Activated naive CD8-positive, alpha-beta T cell (primary cell): ENCODE data around the gene DTNB.

Experiments used
- H3K27ac Mint-ChIP-seq: one replicate; pipeline ENCODE4 v1.8.0; 2021; ENCODE audit warnings: mixed read lengths
- H3K27me3 Mint-ChIP-seq: one replicate; pipeline ENCODE4 v1.8.0; 2021; ENCODE audit warnings: mixed read lengths
- H3K36me3 Mint-ChIP-seq: one replicate; pipeline ENCODE4 v1.8.0; 2021; ENCODE audit warnings: mixed read lengths
- H3K4me1 Mint-ChIP-seq: one replicate; pipeline ENCODE4 v1.8.0; 2021; ENCODE audit warnings: low read depth, mixed read lengths
- H3K4me3 Mint-ChIP-seq: one replicate; pipeline ENCODE4 v1.8.0; 2021; ENCODE audit warnings: mild to moderate bottlenecking, mixed read lengths
- H3K9me3 Mint-ChIP-seq: one replicate; pipeline ENCODE4 v1.8.0; 2021; ENCODE audit warnings: low read depth, mixed read lengths

DTNB gene

GRCh38 chr2:25697559-25698341 is 24.4 kb upstream of the DTNB start:
- H3K36me3 Mint-ChIP-seq = no peaks in the 10 kb centered on the region
- peaks cover 2% of the 10 kb centered on the region for H3K4me1 Mint-ChIP-seq

DNA sequence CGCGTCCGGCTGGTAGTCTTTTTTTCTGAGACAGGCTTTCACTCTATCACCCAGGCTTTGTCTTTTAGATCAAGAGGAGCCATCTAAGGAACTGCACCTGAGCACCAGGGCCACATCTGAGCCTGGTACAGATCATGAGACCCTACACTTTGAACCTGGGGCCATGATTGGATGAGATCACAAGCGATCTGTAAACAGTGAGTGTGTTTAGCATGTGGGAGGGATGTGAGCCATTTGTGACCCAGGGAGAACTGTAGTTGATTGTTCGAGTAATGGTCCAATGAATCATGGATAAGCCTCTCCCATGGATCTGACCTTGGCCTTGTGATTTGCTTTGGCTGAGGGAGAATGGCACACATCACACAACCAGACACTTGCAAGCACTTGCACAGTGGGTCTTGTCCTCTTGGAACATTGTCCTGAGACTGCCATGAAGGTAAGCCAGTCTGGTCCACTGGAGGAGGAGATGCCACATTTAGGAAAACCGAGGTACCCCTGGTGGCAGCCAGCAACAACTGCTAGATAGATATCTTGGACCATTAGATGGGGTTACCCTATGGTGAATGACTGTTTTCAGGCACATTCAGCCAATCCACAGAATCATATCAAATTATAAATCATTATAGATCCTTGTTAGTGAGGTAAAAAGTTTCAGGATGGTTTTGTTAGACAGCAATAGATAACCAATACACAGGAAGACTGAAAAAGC is 19.5 kb upstream of the DTNB start:
- Mint-ChIP-seq H3K27me3 (no peaks in the 10 kb centered on the region), H3K4me1 (no peaks in the 10 kb centered on the region), H3K36me3 (no peaks in the 10 kb centered on the region), H3K27ac (no peak overlapping the region), H3K4me3 (no peak overlapping the region), H3K9me3 (no peaks in the 10 kb centered on the region)

More at GRCh38 chr2:25697559-25698341, 24.4 kb upstream of the DTNB start:
- no peaks in the 10 kb centered on the region for H3K9me3 Mint-ChIP-seq
- no peak overlapping the region for H3K27ac Mint-ChIP-seq
- H3K4me3 Mint-ChIP-seq = no peak overlapping the region
- no peaks in the 10 kb centered on the region for H3K27me3 Mint-ChIP-seq

GRCh38 chr2:25692143-25692542 is 18.8 kb upstream of the DTNB start:
- no peak overlapping the region for H3K27ac Mint-ChIP-seq
- no peaks in the 10 kb centered on the region for H3K36me3 Mint-ChIP-seq
- H3K4me1 Mint-ChIP-seq = no peaks in the 10 kb centered on the region
- H3K27me3 Mint-ChIP-seq = no peaks in the 10 kb centered on the region
- H3K4me3 Mint-ChIP-seq = no peak overlapping the region
- no peaks in the 10 kb centered on the region for H3K9me3 Mint-ChIP-seq

GRCh38 chr2:25690058-25690457 is 16.7 kb upstream of the DTNB start:
- Mint-ChIP-seq H3K27ac (no peak overlapping the region), H3K4me3 (no peak overlapping the region), H3K36me3 (no peaks in the 10 kb centered on the region), H3K4me1 (no peaks in the 10 kb centered on the region), H3K9me3 (no peaks in the 10 kb centered on the region), H3K27me3 (no peaks in the 10 kb centered on the region)

DNA sequence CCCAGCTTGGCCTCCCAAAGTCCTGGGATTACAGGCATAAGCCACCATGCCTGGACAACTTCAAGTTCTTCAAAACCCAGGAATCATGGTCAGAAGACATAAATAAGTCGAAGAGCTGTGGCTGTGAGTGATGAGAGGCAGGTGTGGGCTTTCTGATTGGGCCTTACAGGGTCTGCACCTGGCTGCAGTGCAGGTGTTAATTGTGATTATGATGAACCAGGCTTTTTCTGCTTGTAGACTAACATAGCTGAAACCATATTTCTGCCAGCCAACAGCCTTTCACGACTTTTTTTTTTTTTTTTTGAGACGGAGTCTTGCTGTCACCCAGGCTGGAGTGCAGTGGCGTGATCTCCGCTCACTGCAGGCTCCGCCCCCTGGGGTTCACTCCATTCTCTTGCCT is 14.9 kb upstream of the DTNB start:
- Mint-ChIP-seq H3K9me3 (no peaks in the 10 kb centered on the region), H3K36me3 (no peaks in the 10 kb centered on the region), H3K27me3 (no peaks in the 10 kb centered on the region), H3K4me1 (no peaks in the 10 kb centered on the region), H3K27ac (no peak overlapping the region), H3K4me3 (no peak overlapping the region)

GRCh38 chr2:25685741-25686140 is 12.4 kb upstream of the DTNB start:
- Mint-ChIP-seq H3K27me3 (no peaks in the 10 kb centered on the region), H3K36me3 (no peaks in the 10 kb centered on the region), H3K4me1 (no peaks in the 10 kb centered on the region), H3K27ac (no peak overlapping the region), H3K9me3 (no peaks in the 10 kb centered on the region), H3K4me3 (no peak overlapping the region)

DNA sequence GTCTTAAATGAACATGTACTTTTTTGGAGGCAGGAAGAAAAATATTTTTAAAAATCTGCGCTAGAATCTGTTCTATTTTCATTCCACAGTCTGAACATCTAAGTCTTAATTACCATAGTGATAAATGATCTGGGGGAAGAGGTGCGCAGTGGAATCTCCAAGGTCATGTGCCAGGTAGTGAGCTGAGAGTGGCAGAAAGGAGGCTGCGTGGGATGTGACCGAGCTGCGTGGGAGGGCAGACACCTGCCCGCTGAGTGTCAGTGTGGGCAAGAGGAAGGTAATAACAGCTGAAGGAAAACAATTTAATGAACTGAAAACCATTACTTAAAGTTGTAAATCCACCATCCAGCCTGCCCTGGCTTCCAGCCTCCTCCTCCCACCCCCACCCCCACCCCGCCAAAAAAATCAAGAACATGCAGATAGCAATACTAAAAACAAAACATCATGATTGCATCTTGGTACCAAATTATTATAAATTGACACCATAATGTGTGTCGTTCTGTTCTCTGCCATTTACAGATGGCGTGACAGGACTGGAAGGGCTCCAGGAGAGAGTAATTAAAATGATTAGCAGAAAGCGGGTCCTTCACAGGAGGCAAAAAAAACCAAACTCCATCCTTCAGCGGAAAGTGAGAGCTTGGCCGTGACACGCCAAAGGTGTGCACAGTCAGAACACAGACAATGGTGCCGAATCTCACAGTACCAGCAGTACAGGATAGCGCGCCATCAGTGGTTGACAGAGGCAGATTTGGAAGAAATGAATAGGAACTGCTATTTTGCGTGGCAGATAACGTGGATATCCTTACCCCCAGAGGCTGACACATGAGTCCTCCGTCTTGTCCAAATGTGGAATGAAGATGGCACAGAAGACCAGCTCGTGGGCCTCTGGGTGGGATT is 11.4 kb upstream of the DTNB start:
- H3K27me3 Mint-ChIP-seq = no peaks in the 10 kb centered on the region
- no peaks in the 10 kb centered on the region for H3K9me3 Mint-ChIP-seq
- H3K27ac Mint-ChIP-seq = no peak overlapping the region
- H3K4me1 Mint-ChIP-seq = no peaks in the 10 kb centered on the region
- no peaks in the 10 kb centered on the region for H3K36me3 Mint-ChIP-seq
- no peak overlapping the region for H3K4me3 Mint-ChIP-seq

GRCh38 chr2:25682082-25682481 is 8.7 kb upstream of the DTNB start:
- no peak overlapping the region for H3K27ac Mint-ChIP-seq
- H3K4me3 Mint-ChIP-seq = no peak overlapping the region
- H3K4me1 Mint-ChIP-seq = no peaks in the 10 kb centered on the region
- H3K9me3 Mint-ChIP-seq = no peaks in the 10 kb centered on the region
- no peaks in the 10 kb centered on the region for H3K27me3 Mint-ChIP-seq
- H3K36me3 Mint-ChIP-seq = no peaks in the 10 kb centered on the region

DNA sequence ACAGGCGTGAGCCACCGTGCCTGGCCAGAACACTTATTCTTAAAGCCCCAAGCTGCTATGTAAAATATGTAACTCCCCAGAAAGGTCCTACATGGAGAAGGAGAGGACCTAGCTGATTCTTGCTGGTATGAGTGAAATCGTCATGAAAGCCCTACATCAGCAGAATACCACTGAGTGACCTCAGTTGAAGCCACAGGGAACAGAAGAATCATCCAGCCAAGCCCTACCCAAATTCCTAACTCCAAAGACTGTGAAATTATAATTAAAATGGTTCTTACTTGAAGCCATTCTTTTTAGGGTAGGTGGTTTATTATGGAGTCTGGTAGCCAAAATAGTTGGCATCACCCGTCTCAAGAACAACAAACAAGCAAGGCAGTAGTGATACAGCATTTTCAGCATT is 4.5 kb upstream of the DTNB start:
- Mint-ChIP-seq H3K9me3 (no peaks in the 10 kb centered on the region), H3K27ac (no peak overlapping the region), H3K4me3 (no peak overlapping the region), H3K36me3 (no peaks in the 10 kb centered on the region), H3K27me3 (no peaks in the 10 kb centered on the region), H3K4me1 (peaks cover 5% of the 10 kb centered on the region)

DNA sequence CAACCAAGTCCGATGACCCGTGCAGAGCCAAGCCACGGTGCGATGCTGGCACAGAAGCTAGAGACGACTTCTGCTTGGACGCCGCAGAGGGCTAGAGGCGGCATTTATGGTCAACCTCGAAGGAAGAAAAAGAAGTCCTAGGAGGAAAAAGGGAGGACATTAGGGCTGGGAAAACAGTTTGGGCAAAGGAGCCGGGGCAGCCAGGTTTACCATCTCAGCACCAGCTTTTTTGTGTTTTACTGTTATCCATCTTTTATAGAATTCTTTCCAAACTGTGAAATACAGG is 643 bp upstream of the DTNB start:
- H3K27ac Mint-ChIP-seq = peak overlapping the region; percentile 50
- H3K27me3 Mint-ChIP-seq = no peaks in the 10 kb centered on the region
- peak overlapping the region; percentile 82 for H3K4me3 Mint-ChIP-seq
- no peaks in the 10 kb centered on the region for H3K36me3 Mint-ChIP-seq
- peaks cover 23% of the 10 kb centered on the region for H3K4me1 Mint-ChIP-seq
- H3K9me3 Mint-ChIP-seq = no peaks in the 10 kb centered on the region

GRCh38 chr2:25672494-25673299 is 680 bp downstream of the DTNB start:
- peak overlapping the region; percentile 76 for H3K27ac Mint-ChIP-seq
- no peaks in the 10 kb centered on the region for H3K27me3 Mint-ChIP-seq
- no peaks in the 10 kb centered on the region for H3K36me3 Mint-ChIP-seq
- H3K9me3 Mint-ChIP-seq = no peaks in the 10 kb centered on the region
- H3K4me1 Mint-ChIP-seq = peaks cover 26% of the 10 kb centered on the region
- peak overlapping the region; percentile 86 for H3K4me3 Mint-ChIP-seq

DNA sequence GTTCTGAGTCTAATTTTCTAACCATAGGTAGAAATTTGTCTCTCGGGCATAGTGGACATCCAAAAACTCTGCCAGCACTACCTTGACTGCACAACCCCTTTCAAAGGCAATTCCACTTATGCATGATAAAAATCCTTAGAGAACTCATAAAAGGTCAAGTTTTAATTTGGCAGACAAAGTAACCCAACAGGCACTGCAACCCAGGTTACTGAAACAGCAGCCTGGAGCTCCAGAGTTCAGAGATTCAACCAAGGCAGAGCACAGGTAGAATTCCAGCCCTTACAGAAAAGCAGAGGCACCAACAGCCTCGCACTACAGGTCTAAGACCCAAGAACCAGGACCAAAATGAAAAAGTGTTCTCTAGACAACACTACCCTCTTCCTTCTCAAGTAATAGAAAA is 1.8 kb downstream of the DTNB start:
- H3K4me3 Mint-ChIP-seq = peak overlapping the region; percentile 86
- H3K36me3 Mint-ChIP-seq = no peaks in the 10 kb centered on the region

DNA sequence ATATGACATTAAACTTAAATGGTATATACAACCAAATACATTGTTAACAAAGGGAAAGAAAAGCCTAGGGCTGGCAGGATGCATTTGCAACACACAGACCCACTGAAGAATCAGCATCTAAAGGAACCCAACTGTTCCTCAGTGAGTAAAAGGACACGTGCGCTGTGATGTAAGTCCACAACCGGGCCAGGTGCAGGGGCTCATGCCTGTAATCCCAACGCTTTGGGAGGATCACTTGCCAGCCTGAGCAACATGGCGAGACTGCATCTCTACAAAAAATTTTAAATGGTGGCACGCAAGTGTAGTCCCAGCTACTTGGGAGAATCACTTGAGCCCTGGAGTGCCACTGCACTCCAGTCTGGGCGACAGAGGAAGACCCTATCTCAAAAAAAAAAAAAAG is 3.9 kb downstream of the DTNB start:
- Mint-ChIP-seq H3K27me3 (no peaks in the 10 kb centered on the region), H3K27ac (no peak overlapping the region), H3K36me3 (no peaks in the 10 kb centered on the region), H3K9me3 (no peaks in the 10 kb centered on the region), H3K4me3 (no peak overlapping the region), H3K4me1 (peaks cover 31% of the 10 kb centered on the region)

More for the DNA sequence above, 1.8 kb downstream of the DTNB start:
- Mint-ChIP-seq H3K9me3 (no peaks in the 10 kb centered on the region), H3K4me1 (peaks cover 26% of the 10 kb centered on the region), H3K27me3 (no peaks in the 10 kb centered on the region), H3K27ac (no peak overlapping the region)

- no peak overlapping the region for H3K27ac Mint-ChIP-seq
- no peaks in the 10 kb centered on the region for H3K27me3 Mint-ChIP-seq
- H3K4me1 Mint-ChIP-seq = peaks cover 20% of the 10 kb centered on the region
- no peak overlapping the region for H3K4me3 Mint-ChIP-seq
- H3K9me3 Mint-ChIP-seq = no peaks in the 10 kb centered on the region
- peaks cover 2% of the 10 kb centered on the region for H3K36me3 Mint-ChIP-seq
These were observed 7.2 kb downstream of the DTNB start for GRCh38 chr2:25666218-25666617.
